Keratinocyte (primary cell): ENCODE data around the gene VRTN. TPM values are rescaled to one million over a fixed set of nuclear protein-coding genes. Genes with fewer than 3 reads are reported as not detected.

ENCODE experiments used
- DNase-seq: peaks from one replicate; pipeline ENCODE4 v3.0.0-alpha.2; 2011; ENCODE audit warnings: low read depth, missing footprints, low spot score
- FAIRE-seq: peaks from 2 replicates; lab custom pipeline; 2011; peaks lifted over from hg19 to GRCh38; lab: Jason Lieb, UNC
- H2AFZ ChIP-seq: 2 replicates; pipeline ENCODE4 v1.6.0; 2012; ENCODE audit warnings: low read length, control low read depth, inconsistent platforms; ENCODE audit not compliant: control insufficient read depth
- H3K27ac ChIP-seq: 2 replicates; pipeline ENCODE4 v1.5.1; 2011; ENCODE audit warnings: low read length; ENCODE audit not compliant: control insufficient read depth, insufficient read depth
- H3K27me3 ChIP-seq: 3 replicates; pipeline ENCODE4 v1.6.0; 2011; ENCODE audit warnings: low read length; ENCODE audit not compliant: control insufficient read depth, insufficient read depth; ENCODE audit errors: extremely low read depth
- H3K36me3 ChIP-seq, 2 experiments: 2 replicates in 1 of 2; 3 replicates in 1 of 2; pipeline ENCODE4 v1.5.1; 2011; ENCODE audit warnings: low read length in 2 of 2, mild to moderate bottlenecking in 1 of 2; ENCODE audit not compliant: control insufficient read depth in 2 of 2, insufficient read depth in 2 of 2; ENCODE audit errors: extremely low read depth in 1 of 2
- H3K4me1 ChIP-seq: 3 replicates; pipeline ENCODE4 v1.5.1; 2011; ENCODE audit warnings: low read length; ENCODE audit not compliant: control insufficient read depth, insufficient read depth; ENCODE audit errors: extremely low read depth
- H3K4me2 ChIP-seq: 3 replicates; pipeline ENCODE4 v1.6.0; 2011; ENCODE audit warnings: low read depth, low read length; ENCODE audit not compliant: control insufficient read depth, insufficient read depth; ENCODE audit errors: extremely low read depth
- H3K4me3 ChIP-seq, 3 experiments: fragments of 200-600 bp in 1 of 3; sonication (generic) in 1 of 3; 2 replicates in 2 of 3; 3 replicates in 1 of 3; pipeline ENCODE4 v1.5.1; 2011 to 2016; ENCODE audit warnings: low read length in 3 of 3, mild to moderate bottlenecking in 3 of 3, control low read depth in 2 of 3, inconsistent platforms in 1 of 3, low read depth in 1 of 3, mixed read lengths in 1 of 3, mixed run types in 1 of 3, moderate library complexity in 1 of 3; ENCODE audit not compliant: control insufficient read depth in 2 of 3, insufficient read depth in 2 of 3; ENCODE audit errors: extremely low read depth in 1 of 3
- H3K79me2 ChIP-seq: 2 replicates; pipeline ENCODE4 v1.6.0; 2012; ENCODE audit warnings: low read length; ENCODE audit not compliant: control insufficient read depth, insufficient read depth
- H3K9ac ChIP-seq: 3 replicates; pipeline ENCODE4 v1.6.0; 2011; ENCODE audit warnings: low read length; ENCODE audit not compliant: control insufficient read depth, insufficient read depth; ENCODE audit errors: extremely low read depth
- H3K9me1 ChIP-seq: 3 replicates; pipeline ENCODE4 v1.6.0; 2011; ENCODE audit warnings: low read length; ENCODE audit not compliant: control insufficient read depth, insufficient read depth; ENCODE audit errors: extremely low read depth
- H3K9me3 ChIP-seq: 2 replicates; pipeline ENCODE4 v1.5.1; 2012; ENCODE audit warnings: low read depth, low read length; ENCODE audit not compliant: control insufficient read depth
- H4K20me1 ChIP-seq: 3 replicates; pipeline ENCODE4 v1.6.0; 2011; ENCODE audit warnings: low read length; ENCODE audit not compliant: control insufficient read depth, insufficient read depth; ENCODE audit errors: extremely low read depth
- EZH2 ChIP-seq: IDR thresholded peaks from one replicate; pipeline ENCODE4 v1.6.1; 2012; ENCODE audit warnings: inconsistent platforms, mild to moderate bottlenecking, low read length, moderate library complexity
- dilution Hi-C: fragments of 300-500 bp; cut with MboI; formaldehyde crosslinking; loops from one replicate; pipeline ENCODE4 v1.7.0; 2020; ENCODE audit warnings: low sequenced_read_pairs; ENCODE audit not compliant: extremely low pct_ligation_motif_present
- polyA minus RNA-seq, 3 experiments: library from RNA; depleted of rRNA, polyadenylated mRNA; stranded (reverse); fragments of >200 nt; gene quantifications; 1 replicate in 1 of 3; 2 replicates in 1 of 3; 3 replicates in 1 of 3; pipeline ENCODE4 v1.2.3, GENCODE V29; 2011
- polyA plus RNA-seq, 5 experiments: library from polyadenylated mRNA; depleted of rRNA in 3 of 5; stranded (reverse) in 3 of 5; stranded (forward) in 1 of 5; unstranded in 1 of 5; fragments of >200 nt; gene quantifications; 1 replicate in 1 of 5; 2 replicates in 3 of 5; 3 replicates in 1 of 5; pipeline versions ENCODE4 v1.2.1 to v1.2.3, GENCODE V29; 2011 to 2012; ENCODE audit warnings: missing spikeins in 2 of 5, low read depth in 1 of 5, low replicate concordance in 1 of 5
- TF ChIP-seq, protein P1 (sequence below), 3 experiments: IDR thresholded peaks in 1 of 3; conservative IDR thresholded peaks in 1 of 3; optimal IDR thresholded peaks in 1 of 3; 2 replicates in 2 of 3; 3 replicates in 1 of 3; pipeline versions ENCODE3 to v1.5.1; 2011; ENCODE audit warnings: low read length in 3 of 3, mild to moderate bottlenecking in 3 of 3, moderate library complexity in 2 of 3, control low read depth in 1 of 3, inconsistent platforms in 1 of 3; ENCODE audit not compliant: insufficient read depth in 2 of 3; ENCODE audit errors: extremely low read depth in 1 of 3

VRTN gene, protein sequence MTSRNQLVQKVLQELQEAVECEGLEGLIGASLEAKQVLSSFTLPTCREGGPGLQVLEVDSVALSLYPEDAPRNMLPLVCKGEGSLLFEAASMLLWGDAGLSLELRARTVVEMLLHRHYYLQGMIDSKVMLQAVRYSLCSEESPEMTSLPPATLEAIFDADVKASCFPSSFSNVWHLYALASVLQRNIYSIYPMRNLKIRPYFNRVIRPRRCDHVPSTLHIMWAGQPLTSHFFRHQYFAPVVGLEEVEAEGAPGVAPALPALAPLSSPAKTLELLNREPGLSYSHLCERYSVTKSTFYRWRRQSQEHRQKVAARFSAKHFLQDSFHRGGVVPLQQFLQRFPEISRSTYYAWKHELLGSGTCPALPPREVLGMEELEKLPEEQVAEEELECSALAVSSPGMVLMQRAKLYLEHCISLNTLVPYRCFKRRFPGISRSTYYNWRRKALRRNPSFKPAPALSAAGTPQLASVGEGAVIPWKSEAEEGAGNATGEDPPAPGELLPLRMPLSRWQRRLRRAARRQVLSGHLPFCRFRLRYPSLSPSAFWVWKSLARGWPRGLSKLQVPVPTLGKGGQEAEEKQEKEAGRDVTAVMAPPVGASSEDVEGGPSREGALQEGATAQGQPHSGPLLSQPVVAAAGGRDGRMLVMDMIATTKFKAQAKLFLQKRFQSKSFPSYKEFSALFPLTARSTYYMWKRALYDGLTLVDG
- not detected in 3 replicates for polyA plus RNA-seq
- not detected for polyA plus RNA-seq (2011; ENCODE audit: low read depth)
- not detected in 2 replicates for polyA plus RNA-seq (2011; cell fraction: cytosol; rRNA removed)
- polyA plus RNA-seq (2011; cell fraction: nucleus; rRNA removed), result not detected in 2 replicates
- polyA plus RNA-seq (2012; ENCODE audit: low replicate concordance), result not detected in 2 replicates
- not detected in 3 replicates for polyA minus RNA-seq
- not detected for polyA minus RNA-seq (2011; cell fraction: cytosol; rRNA and poly(A)+ RNA removed)
- polyA minus RNA-seq (2011; cell fraction: nucleus; rRNA and poly(A)+ RNA removed), result not detected in 2 replicates

DNA sequence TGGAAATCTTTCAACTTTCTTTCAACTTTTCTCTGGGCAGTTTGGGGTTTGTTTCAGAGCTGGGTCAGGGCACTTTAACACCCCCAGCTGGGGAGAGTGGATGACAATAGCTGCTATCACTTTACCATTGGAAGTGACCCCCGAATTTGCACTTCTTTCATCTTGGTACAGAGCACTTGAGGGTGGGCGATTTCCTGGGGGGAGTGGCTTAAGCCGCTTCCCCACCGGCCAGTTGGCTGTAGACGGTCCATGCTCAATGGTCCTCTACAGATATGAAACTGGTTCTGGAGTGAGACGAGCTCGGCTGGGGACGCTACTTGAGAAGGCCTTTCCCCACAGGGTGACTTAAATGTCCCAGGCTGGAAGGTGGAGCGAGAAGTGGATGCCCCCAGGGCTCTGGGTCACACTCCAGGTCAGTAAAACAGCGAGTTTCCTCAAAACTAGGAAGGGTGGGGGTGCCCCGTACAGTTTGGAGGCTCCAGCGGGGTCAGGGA is at the start of gene VRTN:
VRTN (plus strand) TSS at position 231 of the 494 bp plus-strand sequence. CDS start 8,313 bp downstream, outside the sequence.
- H3K4me1 ChIP-seq, result no peaks in the 10 kb centered on the region
- no peak for FAIRE-seq
- no peak for DNase-seq
- H3K4me2 ChIP-seq, result no peak within 1 kb of the TSS
- H3K9me1 ChIP-seq, result no peaks in the 10 kb centered on the region
- no peak for TF ChIP-seq EZH2
- TF ChIP-seq, protein P1, sequence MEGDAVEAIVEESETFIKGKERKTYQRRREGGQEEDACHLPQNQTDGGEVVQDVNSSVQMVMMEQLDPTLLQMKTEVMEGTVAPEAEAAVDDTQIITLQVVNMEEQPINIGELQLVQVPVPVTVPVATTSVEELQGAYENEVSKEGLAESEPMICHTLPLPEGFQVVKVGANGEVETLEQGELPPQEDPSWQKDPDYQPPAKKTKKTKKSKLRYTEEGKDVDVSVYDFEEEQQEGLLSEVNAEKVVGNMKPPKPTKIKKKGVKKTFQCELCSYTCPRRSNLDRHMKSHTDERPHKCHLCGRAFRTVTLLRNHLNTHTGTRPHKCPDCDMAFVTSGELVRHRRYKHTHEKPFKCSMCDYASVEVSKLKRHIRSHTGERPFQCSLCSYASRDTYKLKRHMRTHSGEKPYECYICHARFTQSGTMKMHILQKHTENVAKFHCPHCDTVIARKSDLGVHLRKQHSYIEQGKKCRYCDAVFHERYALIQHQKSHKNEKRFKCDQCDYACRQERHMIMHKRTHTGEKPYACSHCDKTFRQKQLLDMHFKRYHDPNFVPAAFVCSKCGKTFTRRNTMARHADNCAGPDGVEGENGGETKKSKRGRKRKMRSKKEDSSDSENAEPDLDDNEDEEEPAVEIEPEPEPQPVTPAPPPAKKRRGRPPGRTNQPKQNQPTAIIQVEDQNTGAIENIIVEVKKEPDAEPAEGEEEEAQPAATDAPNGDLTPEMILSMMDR (optimal IDR thresholded peaks at IDR 0.05 in 1 of 3, IDR thresholded peaks at IDR 0.05 in 1 of 3, conservative IDR thresholded peaks at IDR 0.05 in 1 of 3; ENCODE audit: extremely low read depth in 1 of 3, insufficient read depth in 2 of 3, low read length in 3 of 3), result no peak
- no peaks in the 10 kb centered on the region for H3K9me3 ChIP-seq
- no peak within 1 kb of the TSS for H3K9ac ChIP-seq
- H4K20me1 ChIP-seq, result no peaks in the 10 kb centered on the region
- dilution Hi-C loops, result no loop called here
- H3K4me3 ChIP-seq, result no peak within 1 kb of the TSS
- no peaks in the 10 kb centered on the region for H3K79me2 ChIP-seq
- H3K27ac ChIP-seq, result no peak within 1 kb of the TSS
- H2AFZ ChIP-seq, result no peak within 1 kb of the TSS
- peaks cover 19% of the 10 kb centered on the region for H3K27me3 ChIP-seq
- H3K36me3 ChIP-seq, result no peaks in the 10 kb centered on the region

DNA sequence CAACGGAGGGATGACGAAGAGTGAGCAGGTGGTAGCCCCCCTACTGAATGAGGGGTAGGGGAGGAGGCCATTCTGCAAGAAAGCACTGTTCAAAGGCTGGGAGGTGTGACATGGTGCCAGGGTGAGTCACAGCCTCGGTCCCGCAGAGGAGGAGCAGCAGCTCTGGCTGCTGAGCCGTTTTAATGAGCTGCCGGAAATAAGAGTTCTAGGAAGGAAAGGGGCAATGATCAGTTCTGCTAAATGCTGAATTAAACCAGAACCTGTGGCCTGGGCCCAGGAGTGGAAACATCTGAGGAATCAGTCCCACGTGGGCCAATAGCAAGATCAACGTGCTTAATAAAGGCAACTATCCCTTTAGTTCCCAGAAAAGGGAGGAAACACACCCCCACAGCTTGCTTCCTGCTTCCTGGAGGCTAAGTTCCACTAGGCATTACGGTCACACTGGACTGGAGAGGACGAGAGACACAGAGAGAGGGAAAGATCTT is 49.2 kb upstream of the VRTN start:
- no peaks in the 10 kb centered on the region for H3K9me3 ChIP-seq
- no peaks in the 10 kb centered on the region for H4K20me1 ChIP-seq
- no peaks in the 10 kb centered on the region for H3K9me1 ChIP-seq
- H3K9ac ChIP-seq, result no peak overlapping the region
- FAIRE-seq (no peak), DNase-seq (no peak)
- no peak overlapping the region for H3K4me3 ChIP-seq
- TF ChIP-seq EZH2, result no peak
- TF ChIP-seq, protein P1 (optimal IDR thresholded peaks at IDR 0.05 in 1 of 3, IDR thresholded peaks at IDR 0.05 in 1 of 3, conservative IDR thresholded peaks at IDR 0.05 in 1 of 3; ENCODE audit: extremely low read depth in 1 of 3, insufficient read depth in 2 of 3, low read length in 3 of 3), result no peak
- H3K27ac ChIP-seq, result no peak overlapping the region
- dilution Hi-C loops, result no loop called here
- peaks cover 8% of the 10 kb centered on the region for H3K4me1 ChIP-seq
- H3K36me3 ChIP-seq, result peaks cover 11 to 12% of the 10 kb centered on the region in 2 experiments
- no peak overlapping the region for H3K4me2 ChIP-seq
- no peak overlapping the region for H2AFZ ChIP-seq
- peaks cover 16% of the 10 kb centered on the region for H3K79me2 ChIP-seq
- no peaks in the 10 kb centered on the region for H3K27me3 ChIP-seq
